Measurements from ENCODE around the gene INPP5J. TPM values are rescaled to one million over a fixed set of nuclear protein-coding genes. Genes with fewer than 3 reads are reported as not detected.
A peak's percentile ranks its signal among the peaks of the same experiment; 100 is the strongest.
"Not testable (repeated sequence)": the region's sequence is repeated elsewhere in the genome, so short reads cannot be mapped to it uniquely, and the experiment has no call there.

The INPP5J gene
- total RNA-seq, 1 donor, result 0.36 TPM

DNA sequence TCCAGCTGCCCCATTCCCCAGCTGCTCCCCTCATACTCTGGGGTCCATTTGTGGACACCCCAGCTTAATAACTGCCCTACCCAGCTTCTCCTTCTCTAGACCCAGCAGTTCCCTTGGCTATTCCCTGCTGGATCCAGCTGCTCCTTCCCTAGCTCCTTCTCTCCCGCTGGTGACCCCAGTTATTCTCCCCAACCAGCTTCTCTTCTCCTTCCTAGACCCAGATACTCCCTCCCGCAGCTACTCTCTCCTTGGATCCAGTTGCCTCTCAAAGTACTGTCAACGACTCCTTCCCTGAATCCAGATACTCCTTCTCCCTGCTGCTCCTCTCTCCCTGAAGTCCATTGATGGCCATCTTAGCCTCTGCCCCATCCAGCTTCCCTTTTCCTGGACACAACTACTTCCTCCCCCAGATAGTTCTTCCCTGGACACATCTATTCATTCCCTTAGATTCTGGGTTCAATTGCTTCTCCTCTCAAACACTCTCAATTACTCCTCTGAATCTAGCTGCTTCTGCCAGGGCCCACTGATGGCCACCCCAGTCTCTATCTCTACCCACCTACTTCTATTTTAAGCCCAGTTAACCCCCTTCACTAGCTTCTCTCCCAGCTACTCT is 27.0 kb upstream of the INPP5J start:
- Histone ChIP-seq H3K4me3 (ENCODE audit: insufficient read depth, low read length) (no peak overlapping the region), H3K36me3 (ENCODE audit: insufficient read depth, low read length) (peaks cover 92% of the 10 kb centered on the region), H3K27ac (ENCODE audit: low read depth, low read length) (no peak overlapping the region), H3K9me3 (ENCODE audit: low read depth, low read length) (no peaks in the 10 kb centered on the region), H2AFZ (ENCODE audit: low read length) (no peak overlapping the region), H3K4me1 (ENCODE audit: insufficient read depth, low read length) (no peaks in the 10 kb centered on the region), H3K4me2 (ENCODE audit: insufficient read depth, low read length) (no peak overlapping the region), H3K79me2 (ENCODE audit: insufficient read depth, low read length) (peaks cover 46% of the 10 kb centered on the region), H3K27me3 (ENCODE audit: insufficient read depth, low read length) (no peaks in the 10 kb centered on the region), H4K20me1 (ENCODE audit: insufficient read depth, low read length) (peaks cover 16% of the 10 kb centered on the region)
- TF ChIP-seq, protein P1, sequence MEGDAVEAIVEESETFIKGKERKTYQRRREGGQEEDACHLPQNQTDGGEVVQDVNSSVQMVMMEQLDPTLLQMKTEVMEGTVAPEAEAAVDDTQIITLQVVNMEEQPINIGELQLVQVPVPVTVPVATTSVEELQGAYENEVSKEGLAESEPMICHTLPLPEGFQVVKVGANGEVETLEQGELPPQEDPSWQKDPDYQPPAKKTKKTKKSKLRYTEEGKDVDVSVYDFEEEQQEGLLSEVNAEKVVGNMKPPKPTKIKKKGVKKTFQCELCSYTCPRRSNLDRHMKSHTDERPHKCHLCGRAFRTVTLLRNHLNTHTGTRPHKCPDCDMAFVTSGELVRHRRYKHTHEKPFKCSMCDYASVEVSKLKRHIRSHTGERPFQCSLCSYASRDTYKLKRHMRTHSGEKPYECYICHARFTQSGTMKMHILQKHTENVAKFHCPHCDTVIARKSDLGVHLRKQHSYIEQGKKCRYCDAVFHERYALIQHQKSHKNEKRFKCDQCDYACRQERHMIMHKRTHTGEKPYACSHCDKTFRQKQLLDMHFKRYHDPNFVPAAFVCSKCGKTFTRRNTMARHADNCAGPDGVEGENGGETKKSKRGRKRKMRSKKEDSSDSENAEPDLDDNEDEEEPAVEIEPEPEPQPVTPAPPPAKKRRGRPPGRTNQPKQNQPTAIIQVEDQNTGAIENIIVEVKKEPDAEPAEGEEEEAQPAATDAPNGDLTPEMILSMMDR (IDR thresholded peaks at IDR 0.05; ENCODE audit: extremely low read depth, low read depth, low read length), result no peak
- peak; percentile 84 for DNase-seq (ENCODE audit: insufficient read length, low spot score, missing footprints)

DNA sequence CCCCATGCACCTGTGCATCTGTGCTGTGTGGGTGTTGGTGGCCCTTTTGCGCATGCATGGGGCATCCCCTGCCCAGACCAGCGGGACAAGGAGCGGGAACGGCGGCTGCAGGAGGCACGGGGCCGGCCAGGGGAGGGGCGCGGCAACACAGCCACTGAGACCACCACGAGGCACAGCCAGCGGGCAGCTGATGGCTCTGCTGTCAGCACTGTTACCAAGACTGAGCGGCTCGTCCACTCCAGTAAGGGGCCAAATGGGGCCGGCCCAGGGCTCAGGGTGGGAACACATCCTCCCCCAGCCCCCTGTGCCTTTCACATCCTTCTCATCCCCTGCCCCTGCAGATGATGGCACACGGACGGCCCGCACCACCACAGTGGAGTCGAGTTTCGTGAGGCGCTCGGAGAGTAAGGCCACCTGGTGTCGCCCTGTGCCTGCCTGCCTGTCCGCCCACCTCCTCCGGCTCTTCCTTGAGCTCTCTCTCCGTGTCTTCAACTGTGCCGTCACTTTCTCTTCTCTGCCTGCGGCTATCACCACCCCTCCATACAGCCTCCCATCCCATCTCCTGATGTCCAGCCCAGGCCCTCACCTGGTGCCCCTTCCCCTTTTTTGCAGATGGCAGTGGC is 26.0 kb upstream of the INPP5J start:
- H2AFZ ChIP-seq (ENCODE audit: low read length), result no peak overlapping the region
- H3K27me3 ChIP-seq (ENCODE audit: insufficient read depth, low read length), result no peaks in the 10 kb centered on the region
- TF ChIP-seq, protein P1 (IDR thresholded peaks at IDR 0.05; ENCODE audit: extremely low read depth, low read depth, low read length), result no peak
- peaks cover 89% of the 10 kb centered on the region for H3K36me3 ChIP-seq (ENCODE audit: insufficient read depth, low read length)
- H3K4me1 ChIP-seq (ENCODE audit: insufficient read depth, low read length), result peaks cover 1% of the 10 kb centered on the region
- peaks cover 39% of the 10 kb centered on the region for H3K79me2 ChIP-seq (ENCODE audit: insufficient read depth, low read length)
- no peak overlapping the region for H3K4me2 ChIP-seq (ENCODE audit: insufficient read depth, low read length)
- peaks cover 16% of the 10 kb centered on the region for H4K20me1 ChIP-seq (ENCODE audit: insufficient read depth, low read length)
- H3K4me3 ChIP-seq (ENCODE audit: insufficient read depth, low read length), result no peak overlapping the region
- H3K27ac ChIP-seq (ENCODE audit: low read depth, low read length), result no peak overlapping the region
- H3K9me3 ChIP-seq (ENCODE audit: low read depth, low read length), result no peaks in the 10 kb centered on the region
- peak; percentile 70 for DNase-seq (ENCODE audit: insufficient read length, low spot score, missing footprints)

- not testable (repeated sequence) for H3K4me2 ChIP-seq (ENCODE audit: insufficient read depth, low read length); H3K9me3 ChIP-seq (ENCODE audit: low read depth, low read length); H3K27me3 ChIP-seq (ENCODE audit: insufficient read depth, low read length); H3K4me1 ChIP-seq (ENCODE audit: insufficient read depth, low read length); H2AFZ ChIP-seq (ENCODE audit: low read length); DNase-seq (ENCODE audit: insufficient read length, low spot score, missing footprints); H3K27ac ChIP-seq (ENCODE audit: low read depth, low read length); H3K4me3 ChIP-seq (ENCODE audit: insufficient read depth, low read length)
- peaks cover 84% of the 10 kb centered on the region for H3K36me3 ChIP-seq (ENCODE audit: insufficient read depth, low read length)
- peaks cover 11% of the 10 kb centered on the region for H4K20me1 ChIP-seq (ENCODE audit: insufficient read depth, low read length)
- H3K79me2 ChIP-seq (ENCODE audit: insufficient read depth, low read length), result peaks cover 32% of the 10 kb centered on the region
Measured at GRCh38 chr22:31097539-31097938, 25.2 kb upstream of the INPP5J start.

GRCh38 chr22:31097941-31098631 is 24.7 kb upstream of the INPP5J start:
- Histone ChIP-seq H3K36me3 (ENCODE audit: insufficient read depth, low read length) (peaks cover 84% of the 10 kb centered on the region), H3K27ac (ENCODE audit: low read depth, low read length) (no peak overlapping the region), H3K4me3 (ENCODE audit: insufficient read depth, low read length) (no peak overlapping the region), H3K4me1 (ENCODE audit: insufficient read depth, low read length) (peaks cover 14% of the 10 kb centered on the region), H2AFZ (ENCODE audit: low read length) (no peak overlapping the region), H3K4me2 (ENCODE audit: insufficient read depth, low read length) (no peak overlapping the region), H3K9me3 (ENCODE audit: low read depth, low read length) (no peaks in the 10 kb centered on the region), H4K20me1 (ENCODE audit: insufficient read depth, low read length) (peaks cover 16% of the 10 kb centered on the region), H3K27me3 (ENCODE audit: insufficient read depth, low read length) (no peaks in the 10 kb centered on the region), H3K79me2 (ENCODE audit: insufficient read depth, low read length) (peaks cover 31% of the 10 kb centered on the region)
- peak; percentile 85 for DNase-seq (ENCODE audit: insufficient read length, low spot score, missing footprints)
- TF ChIP-seq, protein P1 (IDR thresholded peaks at IDR 0.05; ENCODE audit: extremely low read depth, low read depth, low read length), result no peak

Data from osteoblast (primary cell).